ENCODE results near the gene F7.
"Not testable (repeated sequence)": the region's sequence is repeated elsewhere in the genome, so short reads cannot be mapped to it uniquely, and the experiment has no call there.

Gene F7

DNA sequence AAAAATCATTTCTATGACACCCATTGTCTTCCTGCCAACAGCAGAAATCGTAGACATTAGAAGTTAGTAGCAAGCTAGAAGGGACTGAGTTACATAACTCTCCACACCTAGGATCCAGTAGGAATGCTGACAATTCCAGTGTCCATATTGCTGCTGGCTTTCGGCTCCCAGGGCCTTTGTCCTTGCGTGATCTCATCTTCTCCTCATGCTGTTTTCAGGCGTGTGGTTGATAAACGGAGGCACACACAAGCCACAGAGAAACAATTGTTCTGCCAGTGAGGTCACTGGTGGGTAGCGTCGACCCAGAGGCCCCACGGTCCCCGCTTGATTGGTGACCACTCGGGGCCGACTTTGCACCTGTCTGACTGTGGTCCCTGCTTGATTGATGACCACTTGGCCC is 31.6 kb upstream of the F7 start:
- DNase-seq: no peak

DNA sequence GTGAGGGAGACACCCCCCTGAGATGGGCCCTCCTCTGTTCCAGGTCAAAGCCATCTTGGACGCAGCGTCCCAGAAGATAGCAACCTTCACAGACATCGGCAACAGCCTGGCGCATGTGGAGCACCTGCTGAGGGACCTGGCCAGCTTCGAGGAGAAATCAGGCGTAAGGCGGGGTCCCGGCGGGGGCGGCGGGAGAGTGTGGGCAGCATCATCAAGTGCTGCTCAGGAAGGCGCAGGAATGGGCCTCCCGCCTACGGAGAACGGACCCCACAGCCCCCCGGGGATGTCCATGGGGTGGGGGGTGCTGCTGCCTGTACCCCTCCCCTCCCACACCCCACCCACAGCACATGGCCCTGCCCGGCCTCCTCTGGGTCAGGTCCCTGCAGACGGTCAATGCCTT is 31.2 kb upstream of the F7 start:
- no peak for DNase-seq

DNA sequence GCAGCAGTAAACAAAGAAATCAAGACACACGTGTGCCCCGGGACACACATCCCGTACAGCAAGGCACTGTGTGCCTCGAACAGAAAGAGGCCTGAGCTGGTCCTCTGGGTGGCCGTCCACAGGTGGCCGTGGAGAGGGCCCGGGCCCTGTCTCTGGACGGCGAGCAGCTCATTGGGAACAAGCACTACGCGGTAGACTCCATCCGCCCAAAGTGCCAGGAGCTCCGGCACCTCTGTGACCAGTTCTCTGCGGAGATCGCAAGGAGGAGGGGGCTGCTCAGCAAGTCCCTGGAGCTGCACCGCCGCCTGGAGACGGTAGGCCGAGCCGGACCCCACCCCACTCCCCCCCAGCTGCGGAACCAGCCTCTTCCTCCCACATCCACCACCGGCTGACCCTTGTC is 30.7 kb upstream of the F7 start:
- DNase-seq: no peak

DNA sequence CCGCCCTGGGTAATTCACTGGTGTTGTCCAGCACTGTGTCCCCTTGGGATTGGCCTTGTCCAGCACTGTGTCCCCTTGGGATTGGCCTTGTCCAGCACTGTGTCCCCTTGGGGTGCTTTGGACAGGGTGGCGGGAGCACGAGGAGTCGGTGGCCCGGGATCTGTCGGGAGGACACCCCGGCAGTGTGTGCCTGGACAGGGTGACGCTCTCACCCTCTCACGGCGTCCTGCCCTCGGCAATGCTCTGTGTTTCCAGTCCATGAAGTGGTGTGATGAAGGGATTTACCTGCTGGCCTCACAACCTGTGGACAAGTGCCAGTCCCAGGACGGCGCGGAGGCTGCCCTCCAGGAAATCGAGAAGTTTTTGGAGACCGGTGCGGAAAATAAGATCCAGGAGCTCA is 29.9 kb upstream of the F7 start:
- DNase-seq: no peak

DNA sequence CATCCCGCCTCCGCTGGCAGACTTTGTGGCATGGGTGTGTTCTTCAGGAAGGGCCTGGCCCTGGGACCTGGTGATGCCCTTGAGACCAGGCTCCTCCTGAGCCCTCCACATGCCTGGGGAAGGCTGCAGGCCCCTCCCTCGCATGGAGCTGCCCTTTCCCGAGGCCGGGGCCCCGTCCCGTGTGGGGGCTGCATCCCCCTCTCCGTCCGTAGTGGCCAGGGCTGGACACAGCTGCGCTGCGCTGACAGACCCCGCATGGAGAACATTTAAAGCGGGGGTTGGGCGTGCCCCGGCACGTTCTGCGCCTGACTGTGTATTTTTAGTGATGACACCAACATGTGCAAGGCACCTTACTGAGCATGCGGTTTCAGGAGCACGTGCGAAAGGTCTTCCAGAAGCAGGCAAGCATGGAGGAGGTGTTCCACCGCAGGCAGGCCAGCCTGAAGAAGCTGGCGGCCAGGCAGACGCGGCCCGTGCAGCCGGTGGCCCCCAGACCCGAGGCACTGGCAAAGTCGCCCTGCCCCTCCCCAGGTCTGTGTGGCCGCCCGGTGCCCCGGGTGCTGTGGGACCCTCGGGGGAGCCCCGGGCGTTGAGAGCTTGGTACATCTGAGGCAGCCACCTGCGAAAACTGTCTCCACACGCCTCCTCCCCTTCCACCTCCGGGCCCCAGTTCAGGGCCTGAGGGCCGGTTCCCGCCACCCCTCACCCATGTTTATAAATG is 28.8 kb upstream of the F7 start:
- no peak for DNase-seq

DNA sequence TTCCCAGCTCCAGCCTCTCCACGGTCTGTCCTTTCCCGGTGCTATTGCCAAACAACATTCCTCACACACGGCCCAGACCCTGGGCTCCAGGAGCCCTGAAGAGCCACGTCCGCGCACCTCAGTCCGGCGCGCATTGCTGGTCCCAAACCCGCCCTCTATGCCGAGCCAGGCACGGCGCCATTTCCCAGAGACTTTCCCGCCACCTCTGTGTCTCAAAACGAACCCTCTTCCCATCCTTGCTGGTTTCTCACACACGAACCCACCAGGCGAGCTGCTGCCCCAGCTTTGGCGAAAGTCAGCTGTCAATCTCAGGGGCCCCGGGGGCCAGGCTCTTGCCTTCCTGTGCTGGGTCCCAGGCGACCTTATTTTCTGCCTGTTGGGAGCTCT is 28.0 kb upstream of the F7 start:
- DNase-seq: no peak

DNA sequence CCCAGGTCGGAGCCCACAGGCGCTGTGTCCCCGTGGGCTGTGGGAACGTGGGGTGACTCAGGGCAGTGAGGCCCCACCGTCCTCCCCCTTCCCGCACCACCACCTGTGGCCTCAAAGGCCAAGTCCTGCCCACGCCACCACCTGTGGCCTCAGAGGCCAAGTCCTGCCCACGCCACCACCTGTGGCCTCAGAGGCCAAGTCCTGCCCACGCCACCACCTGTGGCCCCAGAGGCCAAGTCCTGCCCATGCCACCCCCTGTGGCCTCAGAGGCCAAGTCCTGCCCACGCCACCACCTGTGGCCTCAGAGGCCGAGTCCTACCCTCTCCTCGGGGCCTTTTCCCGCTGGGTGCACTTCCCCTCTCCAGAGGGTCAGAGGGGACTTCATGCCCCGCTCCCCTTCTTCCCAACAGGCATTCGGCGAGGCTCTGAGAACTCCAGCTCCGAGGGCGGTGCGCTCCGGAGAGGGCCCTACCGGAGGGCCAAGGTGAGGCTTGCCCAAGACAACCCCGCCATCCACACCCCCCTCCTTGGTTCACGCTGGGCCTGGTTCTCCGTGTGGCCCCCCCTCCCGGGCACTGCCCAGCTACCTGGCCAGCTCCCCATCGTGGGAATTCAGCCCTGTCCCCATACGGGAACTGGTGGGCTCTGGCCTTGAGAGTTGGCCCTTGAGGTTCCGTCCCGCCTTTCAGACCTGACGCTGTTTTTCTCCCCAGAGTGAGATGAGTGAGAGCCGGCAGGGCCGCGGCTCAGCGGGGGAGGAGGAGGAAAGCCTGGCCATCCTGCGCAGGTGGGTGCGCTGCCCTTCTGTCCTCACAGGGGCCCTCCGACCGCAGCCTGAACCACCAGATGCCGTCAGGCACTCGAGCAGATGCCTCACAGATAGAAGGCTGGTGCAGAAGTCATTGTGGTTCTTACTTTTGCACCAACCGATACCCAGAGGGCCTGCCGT is 27.4 kb upstream of the F7 start:
- DNase-seq: no peak

DNA sequence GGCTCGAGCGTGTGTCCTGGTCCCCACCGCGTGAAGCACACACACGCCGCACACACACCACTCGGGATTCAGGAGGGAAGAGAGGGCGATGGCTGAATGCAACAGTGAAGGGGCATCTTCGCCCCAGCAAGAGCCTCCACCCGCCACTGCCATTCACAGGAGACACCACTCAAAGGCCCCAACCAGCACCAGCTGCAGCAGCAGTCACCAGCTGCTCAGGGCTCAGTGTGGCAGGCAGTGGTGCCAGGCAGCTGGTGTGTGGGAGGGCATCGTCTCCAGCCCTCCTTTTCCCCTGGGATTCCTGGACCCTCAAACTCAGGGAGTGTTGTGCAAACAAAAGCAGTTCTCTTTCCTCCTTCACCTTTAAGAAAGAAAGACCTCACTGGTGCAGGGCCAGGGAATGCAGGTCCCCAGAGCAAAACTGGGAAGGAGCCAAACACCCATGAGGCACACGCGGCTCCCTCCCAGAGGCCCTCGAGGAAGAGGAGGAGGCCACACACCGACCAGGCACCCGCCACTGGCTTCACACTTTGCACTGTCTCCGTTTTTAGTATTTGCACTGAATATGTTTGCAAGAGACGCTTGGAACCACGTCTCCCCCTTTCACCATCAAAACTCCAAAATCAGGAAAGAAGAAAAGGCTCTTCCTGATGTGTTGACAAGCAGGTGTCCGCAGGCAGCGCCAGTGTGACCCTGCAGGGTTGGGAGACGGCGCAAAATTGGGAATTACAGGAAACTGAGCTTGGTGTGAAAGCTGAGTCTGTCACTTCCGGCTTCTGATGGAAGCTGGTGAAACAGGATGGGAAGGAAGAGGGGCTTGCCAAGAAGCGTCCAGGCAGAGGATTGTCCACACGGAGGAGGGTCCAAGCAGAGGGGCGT is 26.4 kb upstream of the F7 start:
- peak in 7 of 14 donors; percentile 24 to 64 (median 49) for DNase-seq

DNA sequence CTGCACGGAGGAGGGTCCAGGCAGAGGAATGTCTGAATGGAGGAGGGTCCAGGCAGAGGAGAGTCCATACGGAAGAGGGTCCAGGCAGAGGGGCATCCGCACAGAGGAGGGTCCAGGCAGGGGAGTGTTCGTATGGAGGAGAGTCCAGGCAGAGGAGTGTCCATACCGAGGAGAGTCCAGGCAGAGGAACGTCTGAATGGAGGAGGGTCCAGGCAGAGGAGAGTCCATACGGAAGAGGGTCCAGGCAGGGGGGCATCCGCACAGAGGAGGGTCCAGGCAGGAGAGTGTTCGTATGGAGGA is 25.9 kb upstream of the F7 start:
- DNase-seq: not testable (repeated sequence)

DNA sequence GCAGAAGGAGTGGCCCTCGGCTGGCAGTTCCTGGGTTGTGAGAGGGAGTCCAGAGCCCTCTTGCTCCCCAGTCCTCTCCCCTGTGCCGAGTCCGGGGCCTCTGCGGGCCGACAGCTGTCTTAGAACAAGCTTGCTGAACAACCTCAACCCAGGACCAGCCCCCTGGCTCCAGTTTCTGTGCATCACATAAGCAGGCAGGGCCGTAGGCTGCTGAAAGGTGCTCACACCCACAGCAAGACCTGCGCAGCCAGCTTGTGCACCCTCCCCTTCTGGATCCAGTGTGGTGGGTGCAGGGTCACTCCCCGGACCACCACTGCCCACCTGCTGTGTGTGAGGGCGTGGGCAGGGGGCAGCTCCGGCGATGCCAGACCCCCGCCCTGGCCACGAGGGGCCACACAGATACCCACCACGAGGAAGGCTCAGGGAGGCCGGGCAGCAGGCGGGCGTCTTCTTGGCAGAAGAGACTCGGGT is 25.2 kb upstream of the F7 start:
- no peak for DNase-seq

DNA sequence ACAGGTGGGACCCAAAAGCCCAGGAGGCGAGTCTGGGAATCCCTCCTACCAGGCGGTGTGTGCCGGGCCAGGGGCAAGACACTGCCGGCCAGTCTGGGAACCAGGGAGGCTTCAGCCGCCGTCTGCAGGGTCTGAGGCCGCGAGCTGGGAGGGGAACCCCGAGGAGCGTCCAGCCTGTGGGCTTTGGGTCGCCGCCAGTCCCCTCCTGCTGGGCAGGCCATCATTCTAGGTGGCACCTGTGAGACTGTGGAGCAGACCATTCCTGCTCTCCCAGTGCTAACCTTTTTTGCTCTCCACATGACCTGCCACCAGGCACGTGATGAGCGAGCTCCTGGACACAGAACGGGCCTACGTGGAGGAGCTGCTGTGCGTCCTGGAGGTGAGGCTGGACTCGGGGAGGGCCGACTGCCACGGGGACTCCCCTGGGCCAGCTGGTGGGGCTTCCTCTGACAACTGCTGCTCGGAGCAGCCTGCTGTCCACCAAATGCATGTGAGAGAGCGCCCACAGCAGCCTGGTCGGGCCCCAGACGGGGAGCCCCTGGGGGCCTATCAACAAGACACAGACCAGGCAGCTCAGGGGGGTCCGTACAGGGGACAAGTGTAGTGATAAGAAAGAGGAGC is 24.6 kb upstream of the F7 start:
- DNase-seq: no peak

DNA sequence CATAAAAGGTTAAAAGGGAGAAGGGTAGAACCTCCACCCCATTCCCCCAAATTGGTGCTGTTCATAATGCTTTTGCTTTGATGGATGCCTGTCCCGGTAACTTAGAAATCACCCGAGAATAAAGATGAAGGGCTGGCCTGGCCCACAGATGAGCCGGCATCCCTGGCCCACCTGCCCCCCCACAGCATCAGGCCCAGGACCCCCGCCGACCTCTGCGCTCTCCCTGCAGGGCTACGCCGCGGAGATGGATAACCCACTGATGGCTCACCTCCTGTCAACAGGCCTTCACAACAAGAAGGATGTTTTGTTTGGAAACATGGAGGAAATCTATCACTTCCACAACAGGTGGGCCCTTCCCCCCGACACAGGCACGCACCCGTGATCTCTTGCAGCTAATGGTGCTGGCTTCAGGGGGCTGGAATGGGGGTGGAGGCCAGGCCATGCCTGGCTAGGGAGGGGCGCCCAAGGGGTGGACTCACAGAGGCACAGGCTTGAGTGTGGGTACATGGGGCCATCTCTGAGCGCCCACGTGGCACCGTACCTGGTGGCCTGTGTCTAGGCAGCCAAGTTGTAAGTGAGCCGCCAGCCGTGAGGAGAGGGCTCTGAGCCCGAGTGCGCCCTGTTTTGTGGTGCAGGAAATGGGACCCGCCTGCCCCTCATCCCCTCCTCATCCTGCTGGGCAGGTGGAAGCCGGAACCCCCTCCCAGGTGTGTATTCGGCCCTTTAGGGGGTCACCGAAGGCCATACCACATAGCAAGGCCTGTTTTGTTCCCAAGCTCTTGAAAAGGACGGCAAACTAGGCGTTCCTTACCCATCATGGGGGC is 23.2 kb upstream of the F7 start:
- DNase-seq: no peak

DNA sequence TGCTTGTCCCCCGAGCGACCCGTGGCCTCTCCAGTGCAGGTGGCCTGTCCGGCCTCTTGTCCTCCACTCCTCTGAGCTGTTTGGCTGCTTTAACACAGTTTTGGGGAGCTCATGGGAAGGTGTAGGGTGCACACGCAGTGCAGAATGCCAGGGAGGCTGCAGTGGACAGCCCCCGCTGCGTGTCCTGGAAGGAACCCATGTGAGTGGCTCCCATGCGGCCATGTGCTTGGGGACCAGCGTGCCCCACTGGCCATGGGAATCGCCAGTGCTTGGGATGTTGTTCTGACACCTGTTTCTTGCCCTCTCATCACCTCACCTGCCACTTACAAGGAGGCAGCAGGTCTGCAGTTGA is 22.6 kb upstream of the F7 start:
- DNase-seq: no peak

DNA sequence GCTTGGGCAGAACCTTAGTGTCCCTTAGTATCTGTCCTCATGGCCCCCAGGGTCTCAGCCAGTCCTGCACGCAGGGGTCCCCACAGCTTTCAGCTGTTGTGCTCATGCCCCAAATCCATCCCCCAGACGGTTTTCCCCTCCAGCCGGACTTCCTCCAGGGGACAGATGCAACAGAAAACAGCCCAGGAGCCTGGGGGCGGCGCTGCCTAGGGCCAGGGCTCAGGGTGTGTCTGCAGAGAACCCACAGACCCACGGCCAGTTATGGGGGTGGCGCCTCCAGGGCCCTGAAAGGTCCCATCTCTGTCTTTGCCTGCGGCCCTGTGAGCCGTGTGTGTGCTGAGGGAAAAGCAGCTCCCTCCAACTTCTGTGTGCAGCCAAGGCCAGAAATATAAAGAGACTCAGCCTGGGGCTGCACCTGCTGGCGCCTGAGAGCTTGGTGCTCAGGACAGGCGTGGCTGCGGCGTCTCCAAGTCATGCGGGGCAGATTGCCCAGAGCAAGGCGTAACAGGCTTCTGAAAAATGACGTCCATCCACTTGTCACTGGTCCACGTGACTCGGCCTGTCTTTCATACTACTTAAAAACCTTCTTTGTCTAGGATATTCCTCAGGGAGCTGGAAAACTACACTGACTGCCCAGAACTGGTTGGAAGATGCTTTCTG is 22.1 kb upstream of the F7 start:
- DNase-seq: peak in 11 of 14 donors; percentile 39 to 84 (median 68)

DNA sequence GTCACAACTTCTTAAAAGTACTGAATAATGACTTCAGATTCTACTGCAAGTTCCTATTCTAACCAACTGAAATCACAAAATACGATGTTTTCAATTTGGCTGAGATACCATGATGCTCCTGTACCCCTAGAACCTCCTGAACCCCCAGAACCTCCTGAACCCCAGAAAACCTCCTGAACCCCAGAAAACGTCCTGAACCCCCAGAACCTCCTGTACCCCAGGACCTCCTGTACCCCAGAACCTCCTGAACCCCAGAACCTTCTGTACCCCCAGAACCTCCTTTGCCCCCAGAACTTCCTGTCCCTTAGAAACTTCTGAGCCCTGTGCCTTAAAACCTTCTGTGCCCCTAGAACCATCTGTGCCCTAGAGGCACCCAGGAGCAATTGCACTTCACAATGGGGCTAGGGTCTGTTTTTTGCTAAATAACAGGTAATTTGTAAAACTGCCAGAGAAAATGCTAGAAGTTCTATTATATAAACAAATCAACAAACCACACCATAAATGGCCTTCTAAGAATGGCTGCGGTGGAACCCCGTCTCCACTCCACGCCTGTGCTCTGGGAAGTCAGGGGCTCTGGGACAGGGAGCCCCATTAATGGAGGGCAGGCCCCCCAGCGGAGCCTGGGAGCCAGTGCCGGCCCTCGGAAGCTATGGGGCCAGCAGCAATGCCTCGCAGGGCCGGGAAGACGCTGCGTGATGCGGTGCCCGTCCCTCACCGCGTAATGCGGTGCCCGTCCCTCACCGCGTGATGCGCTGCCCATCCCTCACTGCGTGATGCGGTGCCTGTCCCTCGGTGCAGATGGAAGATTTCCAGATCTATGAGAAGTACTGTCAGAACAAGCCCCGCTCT is 21.3 kb upstream of the F7 start:
- DNase-seq: no peak

DNA sequence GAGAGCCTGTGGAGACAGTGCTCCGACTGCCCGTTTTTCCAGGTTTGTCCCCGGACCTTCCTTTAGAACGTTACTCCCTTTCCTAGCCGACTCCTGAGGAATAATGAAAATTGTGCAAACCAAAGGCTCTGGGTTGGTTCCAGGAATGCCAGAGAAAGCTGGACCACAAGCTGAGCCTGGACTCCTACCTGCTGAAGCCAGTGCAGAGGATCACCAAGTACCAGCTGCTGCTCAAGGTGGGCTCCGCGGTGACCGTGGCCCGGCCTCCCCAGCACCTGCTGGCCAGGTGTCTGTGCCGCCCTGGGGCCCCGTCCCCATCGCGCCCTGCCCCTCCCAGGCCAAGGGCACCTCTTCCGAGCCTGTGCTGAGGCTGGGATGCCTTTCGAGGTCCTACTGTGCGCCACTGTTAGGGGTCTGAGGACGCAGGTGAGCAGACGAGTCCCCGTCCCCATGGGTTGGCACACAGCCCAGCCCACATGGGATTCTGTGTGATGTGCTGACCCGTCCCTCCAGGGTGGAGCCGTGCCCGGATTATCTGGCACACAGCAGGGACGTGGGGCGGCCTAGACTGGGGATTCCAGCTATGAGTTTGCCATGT is 20.5 kb upstream of the F7 start:
- no peak for DNase-seq

DNA sequence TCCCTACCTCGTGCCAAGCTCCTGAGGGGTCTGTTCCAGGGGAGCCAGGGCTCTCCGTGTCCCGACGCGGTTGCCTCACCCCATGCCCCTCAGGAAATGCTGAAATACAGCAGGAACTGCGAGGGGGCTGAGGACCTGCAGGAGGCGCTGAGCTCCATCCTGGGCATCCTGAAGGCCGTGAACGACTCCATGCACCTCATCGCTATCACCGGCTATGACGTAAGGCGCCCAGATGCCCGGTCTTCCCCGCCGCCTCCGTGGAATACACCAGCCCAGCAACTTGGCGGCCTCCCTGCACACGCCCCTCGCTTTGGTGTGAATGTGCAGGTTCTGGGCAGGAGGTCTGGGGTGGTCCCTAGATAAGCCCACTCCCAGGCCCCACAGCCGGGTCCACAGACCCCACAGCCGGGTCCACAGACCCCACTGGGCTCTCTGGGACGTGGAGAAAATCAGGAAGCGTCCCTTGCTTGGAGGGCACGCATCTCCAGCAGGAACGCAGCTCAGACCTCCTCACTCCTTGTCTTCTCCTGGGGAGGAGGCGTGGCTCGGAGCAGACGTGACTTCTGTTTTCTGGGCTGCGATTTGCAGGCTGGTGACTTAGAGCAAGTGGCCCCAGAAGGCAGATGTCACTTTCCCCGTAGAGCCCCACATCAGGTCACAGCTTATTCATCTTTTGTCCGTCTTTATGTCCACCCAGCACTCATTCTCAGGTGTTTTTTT is 19.4 kb upstream of the F7 start:
- no peak for DNase-seq

DNA sequence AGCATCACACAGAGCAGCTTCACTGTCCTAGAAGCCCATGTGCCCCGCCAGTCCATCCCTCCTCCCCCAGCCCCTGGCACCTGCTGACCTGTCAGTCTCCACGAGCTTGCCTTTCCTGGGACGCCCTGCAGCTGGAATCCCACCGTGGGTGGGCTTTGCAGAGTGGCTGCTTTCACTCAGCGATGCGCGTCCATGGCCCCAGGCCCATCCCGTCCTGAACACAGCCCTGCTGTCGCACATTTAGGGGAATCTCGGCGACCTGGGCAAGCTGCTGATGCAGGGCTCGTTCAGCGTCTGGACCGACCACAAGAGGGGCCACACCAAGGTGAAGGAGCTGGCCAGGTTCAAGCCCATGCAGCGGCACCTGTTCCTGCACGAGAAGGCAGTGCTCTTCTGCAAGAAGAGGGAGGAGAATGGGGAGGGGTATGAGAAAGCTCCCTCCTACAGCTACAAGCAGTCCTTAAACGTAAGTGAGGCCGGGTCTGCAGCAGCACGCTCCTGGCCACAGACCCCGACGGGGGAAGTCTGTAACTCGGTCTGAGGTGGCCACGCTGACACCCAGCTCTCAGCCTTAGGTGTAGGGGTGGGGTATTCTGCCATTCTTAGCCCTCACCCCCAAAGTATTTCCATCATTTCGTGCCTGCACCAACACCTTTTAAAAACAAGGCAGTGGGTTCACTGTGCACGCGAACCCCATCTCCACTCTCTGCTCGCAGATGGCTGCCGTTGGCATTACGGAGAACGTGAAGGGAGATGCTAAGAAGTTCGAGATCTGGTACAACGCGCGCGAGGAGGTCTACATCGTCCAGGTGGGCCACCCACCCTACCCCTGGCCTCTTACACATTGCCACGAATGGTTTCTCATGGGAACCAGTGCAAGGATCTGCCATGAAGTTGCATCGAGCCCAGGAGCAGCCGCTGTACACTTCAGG is 18.3 kb upstream of the F7 start:
- DNase-seq: no peak

Data from C1 segment of cervical spinal cord (tissue), 14 donors.